SK-N-SH (cell line): ENCODE results near the gene PCED1B. TPM values are rescaled to one million over a fixed set of nuclear protein-coding genes. Genes with fewer than 3 reads are reported as not detected.

Source experiments
- CTCF ChIA-PET: fragments of 300-600, 350-600 bp; formaldehyde crosslinking; extraction: SDS; loops from one replicate; lab custom pipeline; 2021; lab: Yijun Ruan, JAX
- POLR2A ChIA-PET: fragments of 350-600 bp; sonication (Branson Sonifier 250); formaldehyde crosslinking; extraction: SDS; loops from one replicate; lab custom pipeline; 2020; ENCODE audit warnings: antibody characterized with exemption, inconsistent platforms; lab: Yijun Ruan, JAX
- DNase-seq: peaks from one replicate; pipeline ENCODE4 v3.0.0; 2012
- H2AFZ ChIP-seq: fragments of 200-600 bp; sonication (generic); 2 replicates; pipeline ENCODE4 v1.8.1; 2016; ENCODE audit warnings: antibody characterized with exemption, mild to moderate bottlenecking, low read depth
- H3F3A ChIP-seq: fragments of 200-600 bp; sonication (generic); replicated peaks from 2 replicates; pipeline ENCODE3; 2016; ENCODE audit warnings: antibody characterized with exemption, mild to moderate bottlenecking; ENCODE audit not compliant: insufficient read depth
- H3K27ac ChIP-seq, 2 experiments: fragments of 200-500 bp in 1 of 2; fragments of 200-600 bp in 1 of 2; sonication (Bioruptor generic) in 1 of 2; sonication (generic), shearing (Covaris generic) in 1 of 2; 2 replicates each; pipeline versions ENCODE4 v1.5.1 to v1.6.1; 2014 to 2016; ENCODE audit warnings: low read depth in 2 of 2, inconsistent platforms in 1 of 2, low read length in 1 of 2, mild to moderate bottlenecking in 1 of 2, mixed read lengths in 1 of 2
- H3K27me3 ChIP-seq: fragments of 200-600 bp; sonication (generic), shearing (Covaris generic); 2 replicates; pipeline ENCODE4 v1.6.1; 2016; ENCODE audit warnings: mixed run types; ENCODE audit not compliant: insufficient read depth
- H3K36me3 ChIP-seq, 2 experiments: fragments of 200-500 bp in 1 of 2; fragments of 200-600 bp in 1 of 2; sonication (Bioruptor generic) in 1 of 2; sonication (generic) in 1 of 2; replicated peaks in 1 of 2; 2 replicates each; pipeline versions ENCODE3 to v1.5.1; 2014 to 2016; ENCODE audit warnings: low read length in 1 of 2, mild to moderate bottlenecking in 1 of 2; ENCODE audit not compliant: insufficient read depth in 2 of 2, control insufficient read depth in 1 of 2
- H3K4me1 ChIP-seq, 2 experiments: fragments of 200-500 bp in 1 of 2; fragments of 200-600 bp in 1 of 2; sonication (Bioruptor generic) in 1 of 2; sonication (generic), shearing (Covaris generic) in 1 of 2; 2 replicates each; pipeline versions ENCODE4 v1.5.1 to v1.6.1; 2014 to 2016; ENCODE audit warnings: low read depth in 1 of 2, low read length in 1 of 2, mixed run types in 1 of 2; ENCODE audit not compliant: insufficient read depth in 2 of 2, control insufficient read depth in 1 of 2
- H3K4me2 ChIP-seq: fragments of 200-600 bp; sonication (generic), shearing (Covaris generic); 2 replicates; pipeline ENCODE4 v1.6.1; 2017; ENCODE audit warnings: mixed run types
- H3K4me3 ChIP-seq, 2 experiments: fragments of 200-500 bp in 1 of 2; fragments of 200-600 bp in 1 of 2; sonication (Bioruptor generic) in 1 of 2; sonication (generic), shearing (Covaris generic) in 1 of 2; 2 replicates each; pipeline versions ENCODE4 v1.5.1 to v1.8.1; 2014 to 2016; ENCODE audit warnings: low read depth in 2 of 2, inconsistent platforms in 1 of 2, low read length in 1 of 2, mild to moderate bottlenecking in 1 of 2, mixed read lengths in 1 of 2, moderate library complexity in 1 of 2
- H3K79me2 ChIP-seq: fragments of 200-600 bp; sonication (generic); 2 replicates; pipeline ENCODE4 v1.8.1; 2017; ENCODE audit warnings: mild to moderate bottlenecking; ENCODE audit not compliant: insufficient read depth
- H3K9ac ChIP-seq: fragments of 200-600 bp; sonication (generic); 2 replicates; pipeline ENCODE4 v1.6.1; 2017; ENCODE audit warnings: mixed run types
- H3K9me2 ChIP-seq: fragments of 200-600 bp; sonication (generic); 2 replicates; pipeline ENCODE4 v1.6.1; 2017; ENCODE audit warnings: mixed run types
- H3K9me3 ChIP-seq: fragments of 200-600 bp; sonication (generic); 2 replicates; pipeline ENCODE4 v1.6.1; 2017; ENCODE audit warnings: mixed run types, mild to moderate bottlenecking, moderate library complexity
- H4K20me1 ChIP-seq: fragments of 200-600 bp; sonication (generic); 2 replicates; pipeline ENCODE4 v1.6.1; 2017; ENCODE audit warnings: mild to moderate bottlenecking, mixed run types; ENCODE audit not compliant: insufficient read depth
- EZH2phosphoT487 ChIP-seq: fragments of 200-600 bp; sonication (generic); IDR thresholded peaks from 2 replicates; pipeline ENCODE4 v1.6.1; 2017; ENCODE audit warnings: low read depth, mixed run types, mild to moderate bottlenecking, antibody characterized with exemption, moderate library complexity, borderline replicate concordance
- FOSL2 ChIP-seq: IDR thresholded peaks from 2 replicates; pipeline ENCODE4 v1.4.0; 2012; ENCODE audit warnings: low read depth, mild to moderate bottlenecking, moderate library complexity, borderline replicate concordance
- GABPA ChIP-seq: IDR thresholded peaks from 2 replicates; pipeline ENCODE4 v1.4.0; 2012; ENCODE audit warnings: low read depth, mild to moderate bottlenecking
- RFX5 ChIP-seq: IDR thresholded peaks from 2 replicates; pipeline ENCODE4 v1.6.1; 2012; ENCODE audit warnings: mild to moderate bottlenecking, improper control_type of control experiment, low read length
- SMC3 ChIP-seq: IDR thresholded peaks from 2 replicates; pipeline ENCODE4 v1.6.1; 2012; ENCODE audit warnings: low read depth, low read length, improper control_type of control experiment
- TAF1 ChIP-seq: IDR thresholded peaks from 2 replicates; pipeline ENCODE4 v1.6.1; 2012; ENCODE audit warnings: low read depth, mild to moderate bottlenecking, low read length, moderate library complexity, borderline replicate concordance
- TCF12 ChIP-seq: IDR thresholded peaks from 2 replicates; pipeline ENCODE4 v1.4.0; 2012
- WGBS: methylation state at CpG from one replicate; pipeline ENCODE4 v1.1.6; 2017; ENCODE audit warnings: low lambda C conversion rate; 5-methylcytosine and 5-hydroxymethylcytosine counted together
- polyA plus RNA-seq, 3 experiments: library from polyadenylated mRNA; depleted of rRNA; stranded (reverse); fragments of >200 nt; gene quantifications; 2 replicates each; pipeline ENCODE4 v1.2.3, GENCODE V29; 2012
- TF ChIP-seq, protein P1 (sequence below): fragments of 200-600 bp; sonication (generic); IDR thresholded peaks from 2 replicates; pipeline ENCODE4 v1.6.1; 2017; ENCODE audit warnings: antibody characterized with exemption, mild to moderate bottlenecking, moderate library complexity
- TF ChIP-seq, protein P2 (sequence below): IDR thresholded peaks from 2 replicates; pipeline ENCODE4 v1.4.0; 2012; ENCODE audit warnings: low read depth, borderline replicate concordance

The PCED1B gene
- polyA plus RNA-seq, 1 of the 3 experiments (the other 2 are of a cell fraction) = 0.21 TPM

DNA sequence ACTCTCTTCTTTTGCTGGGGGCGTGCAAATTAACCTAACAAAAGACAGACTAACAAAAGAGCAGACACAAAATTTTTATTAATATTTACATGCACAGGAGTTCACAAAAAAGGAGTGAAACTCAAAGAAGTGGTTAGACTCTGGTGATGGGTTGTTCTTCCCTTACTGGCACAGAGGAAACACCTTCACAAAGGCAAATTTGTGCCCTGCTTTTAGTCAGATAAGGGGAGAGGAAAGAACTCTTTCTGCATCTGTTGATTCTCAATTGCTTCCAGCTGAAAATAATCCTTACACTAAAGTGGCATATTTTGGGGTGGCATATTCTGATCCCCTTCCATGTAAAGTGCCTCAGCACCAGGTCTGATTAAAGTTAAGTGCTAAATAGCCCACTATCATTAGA is 190.5 kb downstream of the PCED1B start:
- Histone ChIP-seq H3K4me1 (peaks cover 0 to 7% of the 10 kb centered on the region in 2 experiments; a peak in 1 of 4 replicates), H3K9me2 (no peaks in the 10 kb centered on the region), H3K9ac (no peak overlapping the region), H3K4me2 (no peak overlapping the region), H2AFZ (no peak overlapping the region), H3K27me3 (peaks cover 6% of the 10 kb centered on the region; the same call in 1 of the 2 replicates), H3K4me3 (no peak overlapping the region), H3K79me2 (no peaks in the 10 kb centered on the region), H3F3A (no peaks in the 10 kb centered on the region), H3K9me3 (no peaks in the 10 kb centered on the region), H3K27ac (0 out of 4 replicates have a peak overlapping the region, but pooled peaks of 1 of the 2 experiments have one; percentile 62), H4K20me1 (no peaks in the 10 kb centered on the region), H3K36me3 (no peaks in the 10 kb centered on the region)
- POLR2A ChIA-PET = no interaction called here
- whole genome bisulfite sequencing = 29% methylated on average over 1 of the region's 1 CpG
- CTCF ChIA-PET = interaction anchor here (0.9 kb wide), 1 partner anchor 30 kb away, joined by 4 read pairs; no protein-coding TSS in a partner anchor
- DNase-seq = no peak
- TF ChIP-seq, protein P1, sequence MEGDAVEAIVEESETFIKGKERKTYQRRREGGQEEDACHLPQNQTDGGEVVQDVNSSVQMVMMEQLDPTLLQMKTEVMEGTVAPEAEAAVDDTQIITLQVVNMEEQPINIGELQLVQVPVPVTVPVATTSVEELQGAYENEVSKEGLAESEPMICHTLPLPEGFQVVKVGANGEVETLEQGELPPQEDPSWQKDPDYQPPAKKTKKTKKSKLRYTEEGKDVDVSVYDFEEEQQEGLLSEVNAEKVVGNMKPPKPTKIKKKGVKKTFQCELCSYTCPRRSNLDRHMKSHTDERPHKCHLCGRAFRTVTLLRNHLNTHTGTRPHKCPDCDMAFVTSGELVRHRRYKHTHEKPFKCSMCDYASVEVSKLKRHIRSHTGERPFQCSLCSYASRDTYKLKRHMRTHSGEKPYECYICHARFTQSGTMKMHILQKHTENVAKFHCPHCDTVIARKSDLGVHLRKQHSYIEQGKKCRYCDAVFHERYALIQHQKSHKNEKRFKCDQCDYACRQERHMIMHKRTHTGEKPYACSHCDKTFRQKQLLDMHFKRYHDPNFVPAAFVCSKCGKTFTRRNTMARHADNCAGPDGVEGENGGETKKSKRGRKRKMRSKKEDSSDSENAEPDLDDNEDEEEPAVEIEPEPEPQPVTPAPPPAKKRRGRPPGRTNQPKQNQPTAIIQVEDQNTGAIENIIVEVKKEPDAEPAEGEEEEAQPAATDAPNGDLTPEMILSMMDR = no peak
- TF ChIP-seq FOSL2 = no peak

DNA sequence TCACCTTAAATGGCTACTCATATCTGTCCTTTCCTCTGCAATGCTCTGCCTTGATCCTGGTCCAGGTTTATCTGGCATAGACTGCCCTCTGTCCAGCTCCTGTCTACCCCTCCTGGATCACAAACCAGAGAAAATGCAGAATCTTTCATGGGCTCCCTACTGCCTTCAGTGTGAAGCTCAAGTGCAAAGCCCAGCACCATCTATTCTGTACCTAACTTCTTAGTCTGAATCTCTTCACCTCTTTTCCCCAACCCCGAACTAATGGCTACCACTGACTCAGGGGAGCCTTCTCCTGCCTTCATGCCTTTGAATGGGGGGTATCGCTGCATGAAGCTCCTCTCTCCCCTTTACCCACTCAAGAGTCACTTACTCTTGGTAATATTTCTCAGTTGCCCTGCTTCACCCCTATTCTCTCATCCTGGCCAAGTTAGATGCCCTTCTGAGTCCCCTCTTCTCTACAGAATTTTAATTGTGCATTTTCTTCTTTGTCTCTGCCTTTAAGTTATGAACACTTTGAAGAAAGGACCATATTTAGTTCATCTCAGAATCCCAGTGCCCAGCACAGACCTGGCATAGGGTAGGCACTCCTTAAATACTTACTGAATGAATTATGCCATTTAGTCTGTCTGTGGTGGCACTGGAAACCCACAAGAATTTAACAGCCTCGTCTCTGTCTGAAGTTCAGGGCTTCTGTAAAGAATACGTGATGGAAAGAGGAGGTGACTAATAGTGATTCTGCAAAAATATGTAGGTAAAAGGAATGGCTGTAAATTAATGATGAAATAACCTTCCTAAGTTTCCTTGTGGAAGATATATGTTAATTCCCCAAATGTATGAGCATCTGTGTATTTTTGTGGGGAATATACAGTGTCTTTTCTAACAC is 191.6 kb downstream of the PCED1B start:
- H3K79me2 ChIP-seq = no peaks in the 10 kb centered on the region
- H3K9me2 ChIP-seq = no peaks in the 10 kb centered on the region
- peak overlapping the region; percentile 43 for H3K4me2 ChIP-seq
- no peaks in the 10 kb centered on the region for H3K27me3 ChIP-seq
- H4K20me1 ChIP-seq = no peaks in the 10 kb centered on the region
- no peak overlapping the region for H3K4me3 ChIP-seq
- no peaks in the 10 kb centered on the region for H3F3A ChIP-seq
- peak overlapping the region in 1 of 2 experiments; percentile 62; a peak in 2 of 4 replicates for H3K27ac ChIP-seq
- ChIA-PET CTCF (no interaction called here), POLR2A (no interaction called here)
- peak overlapping the region; percentile 50; the same call in 1 of the 2 replicates for H3K9ac ChIP-seq
- H3K36me3 ChIP-seq = no peaks in the 10 kb centered on the region
- H3K4me1 ChIP-seq = peaks cover 0 to 7% of the 10 kb centered on the region in 2 experiments; a peak in 1 of 4 replicates
- no peak overlapping the region for H2AFZ ChIP-seq
- no peaks in the 10 kb centered on the region for H3K9me3 ChIP-seq
- TF ChIP-seq TAF1 (no peak), SMC3 (no peak), TCF12 (no peak), RFX5 (no peak), GABPA (no peak), EZH2phosphoT487 (no peak)
- TF ChIP-seq, protein P2, sequence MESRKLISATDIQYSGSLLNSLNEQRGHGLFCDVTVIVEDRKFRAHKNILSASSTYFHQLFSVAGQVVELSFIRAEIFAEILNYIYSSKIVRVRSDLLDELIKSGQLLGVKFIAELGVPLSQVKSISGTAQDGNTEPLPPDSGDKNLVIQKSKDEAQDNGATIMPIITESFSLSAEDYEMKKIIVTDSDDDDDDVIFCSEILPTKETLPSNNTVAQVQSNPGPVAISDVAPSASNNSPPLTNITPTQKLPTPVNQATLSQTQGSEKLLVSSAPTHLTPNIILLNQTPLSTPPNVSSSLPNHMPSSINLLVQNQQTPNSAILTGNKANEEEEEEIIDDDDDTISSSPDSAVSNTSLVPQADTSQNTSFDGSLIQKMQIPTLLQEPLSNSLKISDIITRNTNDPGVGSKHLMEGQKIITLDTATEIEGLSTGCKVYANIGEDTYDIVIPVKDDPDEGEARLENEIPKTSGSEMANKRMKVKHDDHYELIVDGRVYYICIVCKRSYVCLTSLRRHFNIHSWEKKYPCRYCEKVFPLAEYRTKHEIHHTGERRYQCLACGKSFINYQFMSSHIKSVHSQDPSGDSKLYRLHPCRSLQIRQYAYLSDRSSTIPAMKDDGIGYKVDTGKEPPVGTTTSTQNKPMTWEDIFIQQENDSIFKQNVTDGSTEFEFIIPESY = no peak
- 2% methylated on average over 4 of the region's 4 CpGs for WGBS
- no peak for DNase-seq
